NCI-H460 (cell line): ENCODE measurements around the gene ACTN4. TPM values are rescaled to one million over a fixed set of nuclear protein-coding genes. Genes with fewer than 3 reads are reported as not detected.

Experiments used
- DNase-seq: peaks from one replicate; pipeline ENCODE4 v3.0.0-alpha.2; 2016; ENCODE audit warnings: low read depth; ENCODE audit errors: extremely low read depth
- total RNA-seq: library from RNA; depleted of rRNA; stranded (reverse); fragments of >200 nt; shearing (Covaris generic); gene quantifications from 2 replicates; pipeline ENCODE4 v1.2.3, GENCODE V29; 2014

Gene ACTN4
- total RNA-seq, 1 experiment from 2014 or later: 155 TPM

DNA sequence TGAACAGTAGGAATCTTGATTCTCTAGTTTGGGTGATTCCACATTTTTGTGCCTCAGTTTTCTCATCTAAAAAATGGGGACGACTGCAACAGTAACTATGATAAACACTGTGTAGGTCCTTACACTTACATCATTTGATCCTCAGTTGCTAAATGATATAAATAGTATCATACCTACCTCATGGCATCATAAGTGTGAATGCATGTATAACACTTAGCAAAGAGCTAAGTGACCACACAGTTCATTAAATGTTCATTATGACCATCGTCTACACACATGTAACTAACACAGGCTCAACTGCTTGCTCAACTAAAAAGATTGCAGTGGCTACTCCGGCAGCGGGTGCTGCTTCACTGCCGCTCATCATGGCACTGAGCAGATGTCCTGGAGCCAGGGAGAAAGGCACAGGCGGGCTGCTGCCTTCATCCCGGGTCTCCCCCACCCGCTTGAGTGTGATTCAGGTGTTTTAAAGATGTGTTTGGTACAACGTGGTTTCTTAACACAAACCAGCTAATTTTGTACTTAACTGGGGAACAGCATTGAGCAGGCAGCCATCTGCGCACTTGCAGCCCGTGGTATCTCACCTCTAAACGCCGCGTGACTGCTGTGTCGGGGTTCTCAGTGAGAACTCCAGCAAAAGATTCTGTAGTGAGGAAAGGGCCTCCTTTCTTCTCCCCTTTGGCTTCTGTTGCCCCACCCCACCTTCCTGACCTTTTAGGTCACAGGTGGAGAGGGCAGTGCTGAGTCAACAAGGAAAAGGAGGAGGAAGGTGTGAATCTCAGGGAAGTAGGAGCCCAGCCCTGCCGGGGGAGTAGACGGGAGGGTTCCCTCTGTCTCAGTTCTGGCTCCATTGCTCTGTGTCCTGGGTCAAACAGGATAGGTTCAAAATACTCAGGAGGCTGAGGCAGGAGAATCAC lies 11.7 kb upstream of the ACTN4 start:
- no peak for DNase-seq

DNA sequence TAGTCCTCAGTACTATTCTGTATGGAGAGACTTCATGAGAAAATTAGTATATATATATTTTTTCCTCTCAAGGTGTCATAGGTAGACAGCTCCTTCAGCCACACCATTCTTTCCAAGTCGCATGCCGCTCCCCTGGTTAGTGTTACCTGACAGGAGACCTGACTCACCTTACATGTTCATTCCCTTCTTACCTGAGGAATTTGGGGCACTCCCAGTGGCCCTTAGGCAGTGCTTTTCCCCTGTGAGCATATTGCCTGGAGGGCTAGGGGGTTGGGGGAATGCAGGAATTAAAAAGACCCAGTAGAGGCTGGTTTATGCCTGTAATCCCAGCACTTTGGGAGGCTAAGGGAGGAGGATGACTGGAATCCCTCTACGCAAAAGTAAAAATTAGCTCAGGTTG lies 9.0 kb upstream of the ACTN4 start:
- DNase-seq: no peak

DNA sequence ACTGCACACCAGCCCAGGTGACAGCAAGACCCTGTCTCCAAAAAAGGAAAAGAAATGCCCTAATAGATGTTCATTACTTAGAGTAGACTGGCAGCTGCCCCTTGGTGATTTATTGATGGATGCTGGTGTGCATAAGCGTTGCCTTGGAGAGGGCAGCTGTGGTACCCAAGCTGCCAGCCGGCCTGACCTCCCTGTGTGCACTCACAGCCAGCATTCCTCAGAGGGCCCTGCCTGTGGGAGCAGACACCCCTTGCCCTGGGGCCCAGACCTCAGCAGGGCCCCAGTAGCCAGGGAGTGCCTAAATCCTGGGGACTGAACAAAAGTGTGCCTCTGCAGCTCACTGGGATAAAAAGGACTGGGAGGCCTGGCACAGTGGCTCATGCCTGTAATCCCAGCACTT lies 7.8 kb upstream of the ACTN4 start:
- no peak for DNase-seq

DNA sequence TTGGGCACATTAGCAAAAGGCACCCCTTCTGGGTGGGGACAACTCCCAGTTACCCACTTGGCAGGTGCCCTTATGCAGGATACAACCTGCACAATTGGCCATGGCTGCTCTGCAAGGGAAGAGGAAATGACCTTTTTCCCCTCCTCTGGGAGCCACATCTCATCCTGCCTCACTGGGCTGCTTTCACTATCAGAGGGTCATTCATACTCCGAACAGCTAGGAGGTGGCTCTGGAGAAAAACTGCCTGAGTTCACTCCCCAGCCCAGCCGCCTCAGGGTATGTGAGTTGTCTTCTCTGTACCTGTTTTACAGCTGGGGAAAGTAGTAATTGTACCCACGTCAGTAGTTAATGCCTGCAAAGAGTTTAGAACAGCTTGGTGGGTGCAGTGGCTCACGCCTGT lies 7.1 kb upstream of the ACTN4 start:
- DNase-seq: no peak

DNA sequence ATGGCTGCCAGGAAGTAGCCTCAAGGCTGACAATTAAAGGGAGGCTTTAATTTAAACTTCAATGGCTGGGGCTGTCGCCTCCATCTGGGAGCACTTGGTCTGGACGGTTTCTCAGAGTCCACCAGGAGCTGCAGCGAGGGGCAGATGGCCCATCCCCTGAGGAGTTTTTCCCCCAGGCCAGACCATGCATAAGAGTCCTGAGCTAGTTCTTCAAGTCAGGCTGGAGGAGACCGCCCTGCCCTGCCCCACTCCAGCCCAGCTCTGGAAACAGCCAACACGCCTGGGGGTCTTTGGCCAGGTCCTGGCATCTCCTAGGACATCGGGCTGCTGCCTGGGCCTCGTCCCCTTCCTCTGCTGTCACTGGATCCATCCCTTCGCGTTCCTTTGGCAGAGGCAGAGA lies 5.3 kb upstream of the ACTN4 start:
- DNase-seq: no peak

DNA sequence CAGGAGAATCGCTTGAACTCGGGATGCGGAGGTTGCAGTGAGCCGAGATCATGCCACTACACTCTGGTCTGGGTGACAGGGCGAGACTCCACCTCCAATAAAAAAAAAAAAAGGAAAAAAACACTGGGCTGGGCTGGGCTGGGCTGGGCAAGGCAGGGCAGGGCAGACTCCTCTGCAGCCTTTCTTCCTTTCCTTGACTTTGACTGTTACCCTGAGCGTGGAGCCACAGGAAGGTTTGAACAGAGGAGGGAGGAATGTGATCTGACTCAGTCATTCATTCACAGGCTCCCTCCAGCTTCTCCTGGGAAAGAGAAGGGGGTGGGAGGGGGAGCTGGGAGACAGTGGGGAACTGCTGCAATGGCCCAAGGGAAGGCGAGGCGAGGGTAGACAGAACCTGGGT lies 2.7 kb upstream of the ACTN4 start:
- no peak for DNase-seq

DNA sequence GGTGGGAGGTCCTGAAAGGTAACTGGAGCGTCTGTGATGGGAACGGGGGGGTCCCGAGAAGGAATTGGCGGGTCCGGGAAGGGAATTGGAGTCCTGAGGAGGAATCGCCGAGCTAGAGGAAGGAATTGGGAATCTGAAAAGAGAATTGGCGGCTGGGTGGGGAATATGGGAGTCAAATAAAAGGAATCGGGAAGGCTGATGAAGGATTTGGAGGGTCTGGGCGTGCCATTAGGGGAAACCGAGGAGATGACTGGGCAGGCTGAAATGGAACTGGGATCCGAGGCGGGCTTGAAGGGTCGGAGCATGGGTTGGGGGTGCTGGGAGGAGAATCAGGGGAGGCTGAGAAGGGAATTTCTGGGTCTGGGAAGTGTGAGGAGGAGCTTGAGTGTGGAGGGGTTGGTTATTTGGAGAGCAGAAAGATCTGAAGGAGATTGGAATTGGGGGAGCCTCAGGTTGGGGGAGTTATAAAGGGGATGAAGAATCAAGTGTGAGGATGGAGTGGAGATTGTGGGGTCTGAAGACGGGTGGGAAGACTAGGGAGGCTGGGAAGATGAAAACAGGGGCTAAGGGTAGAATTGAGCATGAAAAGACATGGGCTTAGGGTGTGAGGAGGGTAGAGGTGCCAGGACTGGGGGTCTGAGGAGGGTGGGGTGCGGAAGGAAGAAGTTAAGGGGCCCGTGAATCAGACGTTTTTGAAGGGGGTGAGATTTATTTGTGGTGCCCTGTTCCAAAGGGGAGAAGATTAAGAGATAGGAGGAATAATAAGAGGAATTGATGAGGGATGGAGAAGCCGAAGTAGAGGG lies 718 bp downstream of the ACTN4 start:
- no peak for DNase-seq

DNA sequence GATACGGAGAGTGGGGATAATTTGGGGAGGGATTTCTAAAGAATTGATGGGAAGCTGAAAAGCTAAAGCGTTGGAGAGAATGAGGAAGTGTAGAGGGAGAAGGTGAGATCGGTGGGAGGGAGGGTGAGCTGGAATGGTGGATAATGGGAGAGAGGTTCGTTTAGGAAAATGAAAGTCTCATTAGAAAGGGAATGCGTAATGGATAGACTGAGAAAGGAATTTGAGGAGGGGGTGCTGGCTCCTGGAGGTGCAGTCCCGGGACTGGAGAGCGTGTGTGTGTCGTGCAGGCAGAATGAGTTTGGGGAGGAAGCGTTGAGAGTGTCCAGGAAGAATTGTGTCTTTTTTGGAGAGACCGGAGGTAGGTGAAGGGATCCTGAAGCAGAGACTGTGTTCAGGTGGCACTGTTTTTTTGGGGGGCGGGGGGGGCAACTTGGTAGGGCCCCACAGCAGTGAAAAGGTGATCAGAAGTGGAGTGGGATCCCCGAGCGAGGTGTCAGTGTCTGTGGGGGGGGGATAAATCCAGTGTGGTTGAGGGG lies 1.4 kb downstream of the ACTN4 start:
- no peak for DNase-seq

DNA sequence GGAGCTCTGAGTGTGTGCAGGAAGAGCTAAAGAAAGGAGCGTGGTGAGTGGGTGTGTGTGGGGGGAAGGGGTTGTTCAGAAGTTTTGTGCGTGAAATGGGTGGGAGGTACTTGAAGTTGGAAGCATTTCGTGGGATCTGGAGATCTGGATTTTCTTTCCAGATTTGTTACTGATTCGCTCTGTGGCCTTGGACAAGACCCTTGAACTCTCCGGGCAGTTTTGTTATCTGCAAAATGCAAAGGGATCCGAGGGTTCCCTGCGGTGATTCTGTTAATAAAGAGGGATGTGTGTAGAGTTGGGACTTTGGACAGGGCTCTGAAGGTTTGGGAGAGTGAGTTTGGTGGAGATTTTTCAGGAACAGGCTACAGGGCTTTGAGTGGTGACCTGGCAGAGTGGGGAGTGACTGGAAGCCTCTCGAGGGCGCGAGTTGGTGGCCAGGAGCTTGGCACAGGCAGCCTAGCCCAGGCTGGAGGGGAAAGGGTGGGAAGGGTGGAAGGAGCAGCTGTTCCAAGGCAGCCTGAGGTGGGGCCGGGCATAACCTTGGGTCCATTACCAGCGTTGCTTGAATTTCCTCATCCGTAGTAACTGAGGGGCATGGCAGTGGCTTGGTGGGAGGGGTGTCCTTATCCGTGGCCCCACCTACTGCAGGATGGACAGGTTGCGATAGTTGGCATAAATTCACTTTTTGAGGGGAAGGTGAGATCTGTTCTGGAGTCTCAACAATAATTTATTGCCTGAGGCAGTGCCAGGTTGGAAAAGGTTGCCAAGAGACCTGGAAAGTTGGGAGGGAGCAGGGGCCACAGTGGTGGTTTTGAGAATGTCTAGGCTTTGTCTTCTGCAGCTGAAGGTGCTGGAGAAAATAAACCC lies 2.1 kb downstream of the ACTN4 start:
- DNase-seq: no peak

DNA sequence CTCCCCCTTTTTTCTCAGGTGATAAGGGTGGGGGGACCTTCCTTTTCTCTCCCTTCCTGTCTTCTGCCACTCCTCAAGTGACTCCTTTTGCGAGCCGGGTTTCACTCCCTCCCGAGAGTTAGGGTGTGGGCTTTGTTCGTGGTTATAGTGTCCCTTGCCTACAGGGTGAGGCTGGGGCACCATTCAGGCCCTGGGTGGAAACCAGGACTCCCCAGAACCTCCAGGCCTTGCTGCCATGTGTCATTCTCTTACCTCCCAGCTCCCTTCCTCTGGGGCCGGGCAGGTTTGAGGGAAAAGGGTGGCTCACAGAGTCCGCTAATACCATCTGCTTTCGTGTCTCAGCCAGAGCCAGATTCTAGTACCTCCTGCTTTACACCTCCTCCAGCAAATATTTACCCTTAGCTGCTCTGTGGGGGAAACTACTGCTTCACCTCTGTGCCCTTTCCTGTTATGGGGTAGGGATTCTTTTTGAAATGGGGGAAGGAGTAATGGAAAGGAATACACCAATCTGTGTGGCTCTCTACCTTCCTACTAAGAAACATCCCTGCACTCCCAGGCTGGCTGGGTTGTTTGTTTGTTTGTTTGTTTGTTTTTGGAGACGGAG lies 2.8 kb downstream of the ACTN4 start:
- DNase-seq: no peak

DNA sequence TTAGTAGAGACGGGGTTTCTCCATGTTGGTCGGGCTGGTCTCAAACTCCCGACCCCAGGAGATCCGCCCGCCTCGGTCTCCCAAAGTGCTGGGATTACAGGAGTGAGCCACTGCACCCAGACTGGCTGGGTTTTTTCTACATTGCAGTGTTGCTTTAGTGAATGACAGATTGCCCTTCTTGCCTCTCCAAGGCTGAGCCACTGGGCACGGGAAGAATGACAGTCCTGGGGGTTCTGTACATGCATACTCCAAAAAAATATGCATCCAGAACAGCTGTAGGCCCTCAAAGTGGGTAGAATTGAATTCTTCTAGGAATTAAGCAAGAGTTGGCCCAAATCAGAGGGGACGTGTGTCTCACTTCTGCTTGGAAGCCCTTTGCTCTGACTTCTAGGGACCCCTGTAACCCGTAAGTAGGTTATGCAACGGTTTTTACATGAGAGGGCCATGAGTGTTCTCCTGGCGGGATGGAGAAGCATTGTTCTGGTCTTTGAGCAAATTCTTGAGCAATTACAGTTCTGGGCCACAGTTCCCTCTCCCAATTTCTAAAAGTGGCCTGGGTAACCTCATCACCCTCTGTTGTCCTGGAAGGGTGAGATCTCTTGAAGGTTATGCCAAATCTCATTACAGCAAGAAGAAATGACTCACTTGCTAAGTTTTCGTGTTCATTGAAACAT lies 3.6 kb downstream of the ACTN4 start:
- DNase-seq: no peak

DNA sequence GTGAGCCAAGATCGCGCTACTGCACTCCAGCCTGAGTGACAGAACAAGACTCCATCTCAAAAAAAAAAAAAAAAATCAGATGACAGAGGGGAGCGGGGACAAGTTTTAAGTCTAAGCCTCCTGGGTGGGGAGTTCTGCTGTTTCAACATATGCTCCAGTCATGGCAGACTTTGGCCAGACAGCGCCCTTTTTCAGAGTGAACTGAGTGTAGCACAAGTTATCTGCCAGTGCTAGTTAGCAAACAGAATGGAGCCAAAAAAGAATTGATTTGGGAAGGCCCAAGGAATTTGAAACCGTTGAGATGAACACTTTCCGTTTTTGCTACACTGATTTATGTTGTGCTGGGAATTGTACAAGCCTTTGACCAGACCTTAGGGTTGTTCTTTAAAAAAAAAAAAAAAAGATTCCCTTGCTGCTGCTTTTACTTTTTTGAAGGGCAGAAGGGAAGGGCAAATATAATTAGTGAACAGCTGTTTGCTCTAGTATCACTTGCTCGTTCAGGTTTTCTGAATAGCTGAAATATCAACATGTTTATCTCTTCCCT lies 5.7 kb downstream of the ACTN4 start:
- DNase-seq: no peak

DNA sequence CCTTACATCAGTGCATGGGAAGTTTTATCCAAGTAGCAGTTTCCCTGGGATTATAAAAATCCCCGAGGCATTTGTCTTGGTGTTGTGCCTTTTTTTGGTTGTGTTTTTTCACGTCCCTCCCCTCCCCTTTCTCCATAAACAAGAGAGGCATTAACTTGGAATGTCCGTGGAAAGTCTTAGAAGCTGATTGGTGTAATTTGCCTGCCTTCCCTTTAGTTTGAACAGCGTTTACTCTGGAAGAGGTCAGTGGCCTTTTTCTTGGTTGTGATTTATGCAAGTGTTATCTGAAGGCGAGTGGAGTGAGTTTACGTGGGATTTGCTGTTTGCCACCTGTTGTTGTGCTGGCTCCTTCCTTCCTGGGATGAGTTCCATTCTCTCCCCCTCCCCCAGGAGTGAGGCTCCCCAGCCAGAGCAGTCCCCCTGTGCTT lies 7.2 kb downstream of the ACTN4 start:
- no peak for DNase-seq

DNA sequence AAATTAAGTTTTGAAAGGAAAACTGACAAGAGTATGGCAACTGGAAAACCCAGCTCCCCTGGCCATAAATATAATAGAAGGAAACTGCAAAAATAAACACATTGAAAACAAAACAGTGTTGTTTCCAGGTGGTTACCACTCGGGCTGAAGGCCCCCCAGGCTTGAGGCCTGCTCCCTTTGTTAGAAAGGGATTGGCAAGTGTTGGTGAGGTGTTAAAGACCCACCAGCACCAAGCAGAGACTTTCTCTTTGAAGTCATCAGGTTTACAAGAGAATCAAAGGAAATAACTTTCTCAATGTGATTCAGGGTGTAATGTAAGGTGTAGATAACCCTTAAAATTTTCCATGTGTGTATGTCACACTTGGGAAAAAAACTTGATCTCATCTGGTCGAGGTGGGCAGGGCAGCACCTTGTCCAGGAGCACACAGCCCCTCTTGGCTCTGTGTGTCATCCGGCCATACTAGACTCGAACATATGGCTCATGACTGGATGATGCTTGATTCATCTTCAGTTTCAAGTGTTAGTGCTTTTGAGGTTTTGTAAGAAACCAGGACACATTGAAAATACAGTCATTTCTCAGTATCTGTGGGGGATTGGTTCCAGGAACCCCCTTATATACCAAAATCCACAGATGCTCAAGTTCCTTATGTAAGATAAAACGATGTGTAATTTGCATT lies 7.8 kb downstream of the ACTN4 start:
- DNase-seq: no peak

DNA sequence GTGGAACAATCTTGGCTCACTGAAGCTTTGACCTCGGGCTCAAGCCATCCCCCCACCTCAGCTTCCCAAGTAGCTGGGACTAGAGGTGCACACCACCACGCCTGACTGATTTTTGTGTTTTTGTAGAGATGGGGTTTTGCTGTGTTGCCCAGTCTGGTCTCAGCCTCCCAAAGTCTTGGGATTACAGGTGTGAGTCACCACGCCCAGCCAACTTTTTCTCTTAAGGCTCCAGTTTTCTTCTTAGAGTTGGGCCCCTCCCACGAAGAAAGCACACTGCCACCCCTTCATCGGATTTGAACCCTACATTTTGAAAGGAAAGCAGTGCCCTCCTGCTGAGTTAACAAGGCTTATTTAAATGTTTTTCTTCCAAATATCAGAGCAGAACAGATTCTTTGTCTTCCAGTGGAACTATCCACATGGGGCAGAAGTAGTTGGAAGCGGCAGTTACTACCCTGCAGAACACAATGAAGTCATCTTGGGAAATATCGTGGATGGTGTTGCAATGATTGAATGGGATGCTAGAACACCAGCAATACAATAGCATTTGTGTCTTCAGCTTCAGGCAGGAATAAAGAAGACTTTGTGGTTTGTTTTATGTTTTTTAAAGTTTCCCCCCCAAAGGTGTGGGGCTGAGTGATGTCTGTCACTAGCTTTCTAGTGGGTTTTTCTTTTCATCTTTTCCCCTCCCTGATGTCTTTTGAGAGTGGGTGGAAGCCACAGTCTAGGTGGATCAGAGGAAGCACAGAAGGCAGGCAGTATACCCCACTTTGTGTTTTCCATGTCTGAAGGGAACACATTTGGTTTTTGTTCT lies 8.9 kb downstream of the ACTN4 start:
- DNase-seq: no peak

DNA sequence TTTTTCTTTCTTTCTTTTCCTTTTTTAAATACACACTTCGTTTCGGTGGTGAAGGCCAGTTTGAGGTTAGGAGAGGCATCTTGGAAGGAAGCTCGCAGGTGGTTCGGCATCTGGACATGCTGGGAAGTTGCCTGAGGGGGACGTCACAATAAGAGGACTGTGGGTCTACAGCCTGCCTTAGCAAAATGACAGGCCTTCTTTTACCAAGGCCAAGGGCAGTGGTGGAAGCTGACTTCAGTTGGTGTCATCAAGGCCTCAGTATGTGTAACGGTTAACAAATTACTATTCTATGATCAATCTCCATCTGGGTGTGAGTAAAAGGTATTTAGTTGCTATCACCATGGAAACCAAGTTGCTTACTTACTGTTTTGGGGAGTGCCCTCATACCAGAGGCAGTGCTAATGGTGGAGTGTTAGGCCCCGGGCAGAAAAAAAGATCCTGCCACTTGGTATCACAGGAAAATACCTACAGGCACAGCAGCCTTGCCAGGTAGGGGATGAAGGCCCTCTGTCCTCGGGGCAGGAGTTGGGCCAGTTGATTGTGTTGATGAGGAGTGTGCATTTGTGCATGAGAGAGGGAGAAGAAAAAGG lies 10.3 kb downstream of the ACTN4 start:
- peak; percentile 44 for DNase-seq

DNA sequence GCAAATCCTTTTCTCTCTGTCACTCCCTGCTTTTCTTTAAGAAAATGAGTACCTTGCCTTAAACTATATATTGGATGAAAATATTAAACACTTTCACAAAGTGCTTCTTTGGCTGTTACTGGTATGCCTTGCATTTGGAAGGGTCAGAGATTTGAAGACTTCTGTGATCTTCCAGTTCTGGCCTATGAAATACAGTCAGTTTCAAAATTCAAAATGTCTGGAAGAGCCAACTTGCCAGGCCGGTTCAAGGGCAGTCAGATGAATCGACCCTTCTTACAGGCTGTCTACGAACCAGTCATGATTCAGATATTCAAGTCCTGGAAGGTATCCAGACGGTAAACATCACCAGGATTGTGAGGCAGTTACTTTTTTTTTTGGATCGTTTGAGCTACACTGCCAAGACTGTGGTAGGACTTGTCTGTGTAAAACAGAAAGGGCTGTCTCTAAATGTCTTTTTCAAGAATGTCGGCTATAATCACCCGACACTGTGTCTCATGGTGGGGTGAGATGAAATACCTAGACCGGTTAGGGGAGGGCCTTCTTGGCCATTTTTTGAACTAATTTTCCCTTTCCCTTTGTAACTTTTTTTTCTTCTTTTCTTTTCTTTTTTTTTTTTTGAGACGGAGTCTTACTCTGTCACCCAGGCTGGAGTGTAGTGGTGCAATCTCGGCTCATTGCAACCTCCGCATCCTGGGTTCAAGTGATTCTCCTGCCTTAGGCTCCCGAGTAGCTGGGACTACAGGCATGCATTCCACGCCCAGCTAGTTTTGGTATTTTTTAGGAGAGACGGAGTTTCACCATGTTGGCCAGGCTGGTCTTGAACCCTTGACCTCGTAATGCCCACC lies 11.2 kb downstream of the ACTN4 start:
- peak; percentile 84 for DNase-seq
